ENCODE data around the gene CDH13.

- no peak for TF ChIP-seq ZNF8 (CRISPR knock-in tag; IDR thresholded peaks at IDR 0.05)
- TF ChIP-seq ESRRG (CRISPR knock-in tag; IDR thresholded peaks at IDR 0.05) = no peak
- no peak for TF ChIP-seq RARB (CRISPR knock-in tag; IDR thresholded peaks at IDR 0.05)
- no peak for TF ChIP-seq CSRNP3 (CRISPR knock-in tag; IDR thresholded peaks at IDR 0.05)
- TF ChIP-seq ARNTL (CRISPR knock-in tag; IDR thresholded peaks at IDR 0.05; ENCODE audit: borderline replicate concordance, low read depth) = no peak
- TF ChIP-seq CSDC2 (CRISPR knock-in tag; IDR thresholded peaks at IDR 0.05) = no peak
- no peak for TF ChIP-seq ZFP3 (CRISPR knock-in tag; IDR thresholded peaks at IDR 0.05)
- no peak for TF ChIP-seq PPARA (CRISPR knock-in tag; IDR thresholded peaks at IDR 0.05; ENCODE audit: borderline replicate concordance)
- TF ChIP-seq TSHZ2 (CRISPR knock-in tag; IDR thresholded peaks at IDR 0.05) = no peak
These were observed 806.4 kb downstream of the CDH13 start for GRCh38 chr16:83433201-83433600.

Measured in SK-N-SH treated with all-trans-retinoic acid at 6 μM for 48 hours (cell line).